CD4-positive, alpha-beta T cell (primary cell): ENCODE data around the gene ADAT3. TPM values are rescaled to one million over a fixed set of nuclear protein-coding genes. Genes with fewer than 3 reads are reported as not detected.
A peak's percentile ranks its signal among the peaks of the same experiment; 100 is the strongest.

Experiments
- ATAC-seq: fragments of 200-7000 bp; cut with Tn5 transposase; one replicate; pipeline ENCODE4 v1.10.0; 2022; ENCODE audit warnings: mild to moderate bottlenecking; ENCODE audit not compliant: poor library complexity
- CTCF ChIA-PET: fragments of 350-600 bp; sonication (Branson Sonifier 250); formaldehyde crosslinking; loops from one replicate; lab custom pipeline; 2021; ENCODE audit warnings: antibody characterized with exemption, inconsistent platforms; lab: Charles Lee
- POLR2A ChIA-PET: fragments of 350-600 bp; sonication (Branson Sonifier 250); formaldehyde crosslinking; loops from one replicate; lab custom pipeline; 2021; ENCODE audit warnings: antibody characterized with exemption, inconsistent platforms; lab: Charles Lee
- DNase-seq, 14 experiments: peaks; one replicate each; pipeline ENCODE4 v3.0.0-alpha.2; 2013 to 2020; ENCODE audit warnings: mixed read lengths in 2 of 14
- H3K27ac ChIP-seq, 2 donors: one replicate each; pipeline versions ENCODE4 v1.5.1 to v1.7.0; 2013; ENCODE audit warnings: low read length in 2 of 2, low read depth in 1 of 2, mild to moderate bottlenecking in 1 of 2
- H3K27me3 ChIP-seq, 2 experiments: 1 replicate in 1 of 2; 2 replicates in 1 of 2; pipeline versions ENCODE4 v1.6.1 to v1.7.0; 2013; ENCODE audit warnings: low read length in 2 of 2, control low read depth in 1 of 2, mild to moderate bottlenecking in 1 of 2, moderate library complexity in 1 of 2; ENCODE audit not compliant: insufficient read depth in 2 of 2, control insufficient read depth in 1 of 2
- H3K36me3 ChIP-seq: one replicate; pipeline ENCODE4 v1.6.1; 2013; ENCODE audit warnings: low read length, control low read depth; ENCODE audit not compliant: insufficient read depth
- H3K4me1 ChIP-seq: one replicate; pipeline ENCODE4 v1.6.1; 2013; ENCODE audit warnings: low read length, control low read depth; ENCODE audit not compliant: insufficient read depth
- H3K4me3 ChIP-seq: one replicate; pipeline ENCODE4 v1.5.1; 2013; ENCODE audit warnings: mild to moderate bottlenecking, low read length, moderate library complexity
- H3K9me3 ChIP-seq, 2 experiments: 1 replicate in 1 of 2; 2 replicates in 1 of 2; pipeline versions ENCODE4 v1.6.1 to v1.7.0; 2013; ENCODE audit warnings: low read length in 2 of 2, mild to moderate bottlenecking in 2 of 2, control low read depth in 1 of 2, moderate library complexity in 1 of 2; ENCODE audit not compliant: control insufficient read depth in 1 of 2, insufficient read depth in 1 of 2
- H3K27ac Mint-ChIP-seq: one replicate; pipeline ENCODE4 v1.8.0; 2020; ENCODE audit warnings: mixed read lengths
- H3K27me3 Mint-ChIP-seq: one replicate; pipeline ENCODE4 v1.8.0; 2021; ENCODE audit warnings: mixed read lengths
- H3K36me3 Mint-ChIP-seq: one replicate; pipeline ENCODE4 v1.8.0; 2021; ENCODE audit warnings: low read depth, mixed read lengths
- H3K4me1 Mint-ChIP-seq: one replicate; pipeline ENCODE4 v1.8.0; 2021; ENCODE audit warnings: low read depth, mixed read lengths
- H3K4me3 Mint-ChIP-seq: one replicate; pipeline ENCODE4 v1.8.0; 2020; ENCODE audit warnings: mild to moderate bottlenecking, mixed read lengths
- H3K9me3 Mint-ChIP-seq: one replicate; pipeline ENCODE4 v1.8.0; 2020; ENCODE audit warnings: mixed read lengths
- intact Hi-C, 2 experiments: fragments of 100-400 bp; cut with DNase I in 1 of 2; cut with micrococcal nuclease in 1 of 2; formaldehyde crosslinking; loops; one replicate each; pipeline versions ENCODE4 v1.15.1 to v1.9.0; 2023 to 2025; cut with DNase I, micrococcal nuclease
- total RNA-seq, 174 experiments: library from RNA in 2 of 174; stranded (reverse) in 2 of 174; gene quantifications; one replicate each; pipeline ENCODE4 v1.2.3 and lab custom pipeline; 2021 to 2026
- TF ChIP-seq, protein P1 (sequence below): fragments of 200-600 bp; IDR thresholded peaks from one replicate; pipeline ENCODE4 v1.8.0; 2022; ENCODE audit warnings: antibody characterized with exemption, mild to moderate bottlenecking

The ADAT3 gene
- total RNA-seq, 2 experiments from 2014 or later, result 7.9 to 8.2 TPM

DNA sequence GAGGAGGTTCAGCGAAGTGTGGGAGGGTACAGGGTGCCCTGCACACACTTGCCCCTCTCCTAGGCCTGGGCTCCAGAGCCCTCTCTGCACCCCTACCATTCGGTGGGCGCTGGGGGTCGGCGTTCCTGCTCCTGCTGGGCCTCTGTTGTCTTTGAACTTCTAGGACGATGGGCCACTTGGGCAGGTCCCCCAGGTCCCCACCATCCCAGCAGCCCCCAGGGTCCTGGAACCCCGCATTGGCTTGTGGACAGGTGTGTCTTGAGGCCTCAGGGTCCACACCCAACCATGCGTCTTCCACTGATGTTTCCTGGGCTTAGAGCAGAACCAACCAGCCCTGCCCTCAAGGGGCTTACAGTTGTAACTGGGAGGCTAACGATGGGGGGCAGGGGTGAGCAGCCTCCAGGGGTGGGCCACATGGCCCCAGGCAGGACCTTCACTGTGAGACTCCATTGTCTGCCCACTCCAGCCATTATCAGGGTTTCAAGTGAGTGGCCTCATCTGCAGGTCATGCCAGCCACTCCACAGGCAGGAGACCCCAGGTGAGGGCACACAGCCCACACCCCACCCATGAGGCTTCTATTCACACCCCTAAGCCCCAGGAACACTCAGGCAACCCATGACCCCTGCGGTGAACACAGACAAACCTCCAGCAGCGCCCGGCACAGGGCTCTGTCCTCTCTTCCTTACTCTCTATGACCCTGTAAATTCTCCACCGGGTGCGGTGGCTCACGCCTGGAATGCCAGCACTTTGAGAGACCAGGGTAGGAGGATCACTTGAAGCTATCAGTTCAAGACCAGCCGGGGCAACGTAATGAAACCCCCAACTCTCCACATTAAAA is 39.8 kb upstream of the ADAT3 start:
- ATAC-seq (no peak), DNase-seq (peak in 1 of 14 experiments; percentile 47)
- Histone ChIP-seq H3K27ac (peak overlapping the region; percentile 13 to 67), H3K4me3 (peak overlapping the region; percentile 83), H3K4me1 (peaks cover 32% of the 10 kb centered on the region), H3K36me3 (peaks cover under 1% of the 10 kb centered on the region), H3K27me3 (no peaks in the 10 kb centered on the region), H3K9me3 (no peaks in the 10 kb centered on the region)
- Mint-ChIP-seq H3K4me1 (peaks cover 30% of the 10 kb centered on the region), H3K27ac (peak overlapping the region; percentile 69), H3K4me3 (peak overlapping the region; percentile 85), H3K27me3 (no peaks in the 10 kb centered on the region), H3K9me3 (no peaks in the 10 kb centered on the region), H3K36me3 (peaks cover 24% of the 10 kb centered on the region)
- intact Hi-C loops, result no loop called here
- ChIA-PET CTCF (interaction anchor here (0.8 to 1.5 kb wide), 10 partner anchors 9 to 83 kb away, joined by 3 to 23 read pairs (median 4); no protein-coding TSS in a partner anchor), POLR2A (interaction anchor here (0.8 to 3.6 kb wide), 9 partner anchors 10 to 76 kb away, joined by 3 to 41 read pairs (median 5); partner anchors contain the start of gene ABHD17A)
- TF ChIP-seq, protein P1, sequence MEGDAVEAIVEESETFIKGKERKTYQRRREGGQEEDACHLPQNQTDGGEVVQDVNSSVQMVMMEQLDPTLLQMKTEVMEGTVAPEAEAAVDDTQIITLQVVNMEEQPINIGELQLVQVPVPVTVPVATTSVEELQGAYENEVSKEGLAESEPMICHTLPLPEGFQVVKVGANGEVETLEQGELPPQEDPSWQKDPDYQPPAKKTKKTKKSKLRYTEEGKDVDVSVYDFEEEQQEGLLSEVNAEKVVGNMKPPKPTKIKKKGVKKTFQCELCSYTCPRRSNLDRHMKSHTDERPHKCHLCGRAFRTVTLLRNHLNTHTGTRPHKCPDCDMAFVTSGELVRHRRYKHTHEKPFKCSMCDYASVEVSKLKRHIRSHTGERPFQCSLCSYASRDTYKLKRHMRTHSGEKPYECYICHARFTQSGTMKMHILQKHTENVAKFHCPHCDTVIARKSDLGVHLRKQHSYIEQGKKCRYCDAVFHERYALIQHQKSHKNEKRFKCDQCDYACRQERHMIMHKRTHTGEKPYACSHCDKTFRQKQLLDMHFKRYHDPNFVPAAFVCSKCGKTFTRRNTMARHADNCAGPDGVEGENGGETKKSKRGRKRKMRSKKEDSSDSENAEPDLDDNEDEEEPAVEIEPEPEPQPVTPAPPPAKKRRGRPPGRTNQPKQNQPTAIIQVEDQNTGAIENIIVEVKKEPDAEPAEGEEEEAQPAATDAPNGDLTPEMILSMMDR, result no peak

DNA sequence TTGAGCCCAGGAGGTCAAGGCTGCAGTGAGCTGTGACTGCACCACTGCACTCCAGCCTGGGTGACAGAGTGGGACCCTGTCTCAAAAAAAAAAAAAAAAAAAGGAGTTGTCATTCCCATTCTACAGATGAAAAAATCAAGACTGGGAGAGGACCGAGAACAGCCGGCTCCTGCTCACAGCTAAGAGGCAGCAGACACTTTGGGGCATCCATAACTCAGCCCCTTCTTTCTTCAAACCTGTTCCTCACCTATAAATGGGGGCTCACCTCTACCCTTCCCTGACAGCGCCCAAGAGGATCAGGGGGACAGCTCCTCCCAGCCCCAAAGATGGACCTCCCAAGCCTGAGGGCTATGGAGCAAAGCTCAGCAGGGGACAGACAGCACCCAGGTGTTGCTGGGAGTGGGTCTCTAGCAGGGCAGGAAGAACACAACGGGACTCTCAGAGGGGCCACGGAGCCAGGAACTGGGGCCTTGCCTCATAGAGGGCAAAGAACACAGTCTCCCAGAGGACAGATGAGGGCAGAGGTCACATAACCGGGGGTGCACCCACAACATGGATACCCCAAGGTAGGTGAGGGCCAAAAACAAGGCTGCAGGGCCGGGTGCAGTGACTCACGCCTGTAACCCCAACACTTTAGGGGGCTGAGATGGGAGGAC is 38.4 kb upstream of the ADAT3 start:
- H3K4me3 Mint-ChIP-seq, result peak overlapping the region; percentile 45
- no peaks in the 10 kb centered on the region for H3K27me3 ChIP-seq
- no peak overlapping the region for H3K27ac ChIP-seq
- ChIA-PET POLR2A (interaction anchor here (1.2 to 3.6 kb wide), 2 partner anchors 9 kb away, joined by 3 to 41 read pairs; no protein-coding TSS in a partner anchor), CTCF (interaction anchor here (0.7 kb wide), 1 partner anchor 60 kb away, joined by 3 read pairs; no protein-coding TSS in a partner anchor)
- intact Hi-C loops, result no loop called here
- DNase-seq (peak in 1 of 14 experiments; percentile 34), ATAC-seq (no peak)
- no peaks in the 10 kb centered on the region for H3K9me3 ChIP-seq
- H3K27ac Mint-ChIP-seq, result peak overlapping the region; percentile 36
- TF ChIP-seq, protein P1, result no peak
- H3K4me3 ChIP-seq, result no peak overlapping the region
- peaks cover 24% of the 10 kb centered on the region for H3K4me1 ChIP-seq
- no peaks in the 10 kb centered on the region for H3K27me3 Mint-ChIP-seq
- H3K36me3 ChIP-seq, result peaks cover 13% of the 10 kb centered on the region
- peaks cover 25% of the 10 kb centered on the region for H3K36me3 Mint-ChIP-seq
- no peaks in the 10 kb centered on the region for H3K9me3 Mint-ChIP-seq
- peaks cover 17% of the 10 kb centered on the region for H3K4me1 Mint-ChIP-seq

DNA sequence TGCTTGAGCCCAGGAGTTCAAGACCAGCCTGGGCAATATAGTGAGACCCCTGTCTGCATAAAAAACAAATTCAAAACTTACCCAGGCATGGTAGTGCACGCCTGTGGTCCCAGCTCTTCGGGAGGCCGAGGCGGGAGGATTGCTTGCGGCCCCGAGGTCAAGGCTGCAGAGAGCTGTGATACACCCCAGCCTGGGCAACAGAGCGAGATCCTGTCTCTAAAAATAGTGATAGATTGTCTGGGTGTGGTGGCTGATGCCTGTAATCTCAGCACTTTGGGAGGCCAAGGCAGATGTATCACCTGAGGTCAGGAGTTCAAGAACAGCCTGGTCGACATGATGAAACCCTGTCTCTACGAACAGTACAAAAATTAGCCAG is 37.9 kb upstream of the ADAT3 start:
- Histone ChIP-seq H3K9me3 (no peaks in the 10 kb centered on the region), H3K4me3 (no peak overlapping the region), H3K36me3 (peaks cover 14% of the 10 kb centered on the region), H3K27me3 (no peaks in the 10 kb centered on the region), H3K4me1 (peaks cover 20% of the 10 kb centered on the region), H3K27ac (no peak overlapping the region)
- ATAC-seq, result no peak
- H3K4me1 Mint-ChIP-seq, result peaks cover 13% of the 10 kb centered on the region
- TF ChIP-seq, protein P1, result no peak
- intact Hi-C loops, result no loop called here
- ChIA-PET CTCF (no interaction called here), POLR2A (interaction anchor here (1.2 to 3.6 kb wide), 2 partner anchors 8 to 9 kb away, joined by 3 to 41 read pairs; no protein-coding TSS in a partner anchor)
- no peak for DNase-seq
- H3K27ac Mint-ChIP-seq, result peak overlapping the region; percentile 36
- H3K4me3 Mint-ChIP-seq, result no peak overlapping the region
- no peaks in the 10 kb centered on the region for H3K9me3 Mint-ChIP-seq
- H3K36me3 Mint-ChIP-seq, result peaks cover 21% of the 10 kb centered on the region
- H3K27me3 Mint-ChIP-seq, result no peaks in the 10 kb centered on the region
